Endometrial microvascular endothelial cells (primary cell): ENCODE results near the gene NR3C2. TPM values are rescaled to one million over a fixed set of nuclear protein-coding genes. Genes with fewer than 3 reads are reported as not detected.

ENCODE experiments used
- in situ Hi-C: cut with HindIII; loops from 2 replicates; pipeline ENCODE4 v1.10.0; 2017; ENCODE audit warnings: low sequenced_read_pairs, low pct_unique_long_range_greater_than_20kb; ENCODE audit errors: inconsistent ontology term
- total RNA-seq: library from RNA; depleted of rRNA; stranded (reverse); fragments of >200 nt; gene quantifications from one replicate; pipeline ENCODE4 v1.2.3, GENCODE V29; 2015; ENCODE audit errors: inconsistent ontology term

NR3C2 gene
- total RNA-seq, 1 donor from 2014 or later, result 21.8 TPM

DNA sequence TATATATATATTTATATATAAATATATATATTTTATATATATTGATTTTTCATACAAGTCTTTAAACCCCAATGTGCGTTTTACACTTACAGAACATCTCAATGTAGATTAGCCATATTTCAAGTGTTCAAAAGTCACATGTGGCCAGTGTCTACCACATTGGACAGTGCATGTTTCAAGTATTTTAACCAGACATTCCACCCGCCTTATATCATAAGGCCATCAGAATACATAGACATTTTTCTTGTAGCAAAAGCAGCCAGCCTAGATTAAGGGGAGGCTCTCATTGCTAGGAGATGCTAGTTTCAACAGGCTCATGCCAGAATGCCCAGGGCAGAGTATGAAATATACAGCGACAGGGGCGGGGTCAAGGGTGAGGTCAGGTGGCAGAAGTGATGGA lies 202.0 kb downstream of the NR3C2 start:
- in situ Hi-C loops, result no loop called here

GRCh38 chr4:148239494-148239985 lies 202.7 kb downstream of the NR3C2 start:
- in situ Hi-C loops, result no loop called here

DNA sequence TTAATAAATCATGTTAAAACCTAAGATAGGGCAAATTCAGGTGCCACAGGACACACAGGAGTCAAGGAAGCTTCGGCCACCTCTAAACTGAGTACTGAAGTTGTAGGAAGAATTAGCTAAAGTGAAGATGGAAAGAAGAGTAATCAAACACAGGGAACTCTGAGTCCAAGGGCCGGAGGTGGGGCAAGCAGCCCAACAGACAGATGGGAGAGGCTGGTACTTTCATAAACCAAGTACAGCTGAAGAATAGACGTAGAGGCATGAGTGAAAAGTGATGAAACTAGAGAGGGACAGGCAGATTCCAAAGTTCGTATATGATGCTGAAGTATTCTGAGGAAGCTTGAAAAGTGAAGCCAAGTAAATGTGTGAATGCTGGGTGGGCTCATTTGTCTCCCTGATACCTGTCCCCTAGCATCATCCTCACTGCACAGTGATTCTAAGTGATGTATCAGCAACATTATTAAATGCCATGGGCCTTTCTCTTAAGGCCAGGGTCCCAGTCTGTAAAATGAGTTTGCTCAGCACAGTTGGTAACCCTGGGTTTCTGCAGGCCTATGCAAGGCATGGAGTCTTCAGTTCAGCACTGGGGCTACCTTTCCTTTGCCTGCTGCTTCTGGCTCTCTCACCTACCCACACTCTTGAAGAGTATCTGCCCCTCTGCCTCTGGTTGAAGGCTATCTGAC lies 203.3 kb downstream of the NR3C2 start:
- in situ Hi-C loops, result no loop called here

GRCh38 chr4:148238086-148238485 lies 204.1 kb downstream of the NR3C2 start:
- in situ Hi-C loops, result no loop called here

GRCh38 chr4:148235809-148236208 lies 206.4 kb downstream of the NR3C2 start:
- in situ Hi-C loops, result no loop called here

- in situ Hi-C loops, result no loop called here
These were observed 212.4 kb downstream of the NR3C2 start for GRCh38 chr4:148229798-148230197.

- in situ Hi-C loops, result no loop called here
These were observed 213.2 kb downstream of the NR3C2 start for GRCh38 chr4:148229028-148229427.

GRCh38 chr4:148227147-148227546 lies 215.1 kb downstream of the NR3C2 start:
- in situ Hi-C loops, result no loop called here

GRCh38 chr4:148226341-148226740 lies 215.9 kb downstream of the NR3C2 start:
- in situ Hi-C loops, result no loop called here

DNA sequence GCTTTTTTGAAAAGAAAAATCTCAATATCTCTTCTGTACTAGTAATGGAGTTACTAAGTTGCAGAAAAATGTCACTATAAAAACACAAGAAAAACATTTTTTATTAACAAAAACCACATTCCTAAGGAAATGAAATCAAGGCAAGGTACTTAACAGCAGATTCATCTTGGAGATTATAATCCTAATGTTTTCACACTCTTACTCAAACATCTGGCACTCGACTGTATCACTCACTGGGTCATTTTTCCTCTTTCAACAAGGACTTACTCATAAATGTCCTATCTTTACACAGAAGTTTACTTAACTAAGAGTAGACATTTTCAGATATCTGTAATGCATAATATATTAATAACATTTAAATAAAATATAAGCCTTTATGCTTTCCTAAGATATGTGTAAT lies 216.6 kb downstream of the NR3C2 start:
- in situ Hi-C loops, result no loop called here

GRCh38 chr4:148224476-148224875 lies 217.7 kb downstream of the NR3C2 start:
- in situ Hi-C loops, result no loop called here

DNA sequence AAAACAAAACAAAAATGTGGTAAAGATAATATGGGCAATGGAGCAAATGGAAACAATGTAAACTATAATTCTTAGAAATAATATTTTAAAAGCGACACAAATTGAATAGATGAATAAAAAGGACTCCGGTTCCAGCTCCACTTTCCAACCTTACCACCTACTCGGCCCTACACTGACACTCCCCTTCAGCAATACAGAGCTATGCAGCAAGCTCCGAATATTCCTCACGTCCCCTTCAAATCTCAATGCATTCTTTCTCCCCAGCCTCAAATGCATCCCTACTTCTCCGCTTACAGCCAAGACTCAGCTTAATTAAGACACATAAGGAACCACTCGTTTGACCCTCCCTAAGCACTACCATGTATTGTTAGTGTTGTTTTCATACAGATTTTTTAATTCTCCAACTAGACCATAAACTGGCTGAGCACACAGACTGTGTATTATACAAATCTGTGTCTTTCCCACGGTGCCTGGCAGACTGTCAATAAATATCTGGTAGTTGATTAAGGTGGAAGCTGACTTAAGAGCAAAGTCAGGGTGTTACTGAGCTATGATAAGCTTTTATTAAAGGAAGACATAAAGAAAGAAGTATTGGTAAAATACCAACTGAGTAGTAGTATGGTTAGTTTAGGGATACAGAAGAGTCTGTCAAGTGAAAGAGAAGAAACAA lies 219.1 kb downstream of the NR3C2 start:
- in situ Hi-C loops, result no loop called here

DNA sequence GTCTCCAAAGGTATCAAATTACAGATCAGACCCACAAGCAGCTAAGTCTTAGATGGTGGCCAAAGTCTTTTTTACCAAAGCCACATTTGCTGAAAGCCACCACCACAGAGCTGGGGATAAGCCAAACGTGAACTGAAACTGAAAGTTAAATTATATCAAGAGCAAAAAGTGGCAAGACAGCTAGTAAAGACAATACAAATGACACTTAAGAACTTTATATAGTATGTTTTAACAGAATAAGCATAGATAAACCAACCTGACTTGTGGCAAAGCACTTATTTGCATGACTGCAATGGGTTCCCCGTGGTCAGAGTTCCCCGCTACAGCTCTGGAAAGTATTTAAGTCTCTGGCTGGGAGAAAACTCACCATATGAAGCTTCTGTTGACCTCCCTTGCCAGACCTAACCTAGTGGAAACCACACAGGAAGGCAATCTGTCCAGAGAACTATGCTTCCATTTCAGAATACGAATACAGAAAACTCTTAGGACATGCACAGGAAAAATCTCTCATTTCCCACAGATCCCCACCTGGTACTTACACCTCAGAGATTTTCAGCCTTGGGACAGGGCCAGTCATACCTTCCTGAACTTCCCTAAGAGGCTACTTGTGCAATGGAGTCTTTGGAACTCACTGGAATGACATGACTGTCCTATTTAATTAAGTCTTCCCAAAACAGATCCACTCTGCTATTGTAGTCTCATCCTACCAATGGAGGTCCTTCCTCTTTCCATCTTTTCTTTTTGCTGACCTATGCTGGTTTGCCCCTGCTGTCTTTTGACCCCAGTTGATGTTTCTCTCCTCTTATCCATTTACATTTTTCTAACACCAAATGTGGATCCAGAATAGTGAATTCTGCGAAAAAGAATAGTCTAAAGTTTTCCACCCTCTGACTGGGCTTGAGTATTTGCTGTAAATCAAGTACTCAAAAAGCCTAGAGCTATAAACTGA lies 225.1 kb downstream of the NR3C2 start:
- in situ Hi-C loops, result no loop called here

GRCh38 chr4:148216321-148216720 lies 225.9 kb downstream of the NR3C2 start:
- in situ Hi-C loops, result no loop called here

DNA sequence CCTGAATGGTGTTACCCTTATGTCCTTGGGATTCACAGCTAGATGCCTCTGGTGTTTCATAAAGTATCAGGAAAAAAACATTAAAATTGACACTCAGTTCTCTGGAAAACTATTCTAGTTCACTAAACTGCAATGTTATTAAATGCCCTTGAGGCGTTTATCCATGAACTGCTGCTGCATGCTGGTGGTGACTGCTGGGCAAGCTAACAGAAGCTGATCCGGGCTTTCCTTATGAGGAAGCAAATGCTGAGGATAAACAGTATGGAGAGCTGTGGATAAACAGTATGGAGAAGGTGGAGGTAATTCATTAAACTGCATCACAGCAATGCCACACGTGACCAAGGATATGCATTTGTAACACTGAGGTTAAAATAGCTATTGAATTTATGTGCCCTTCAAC lies 227.0 kb downstream of the NR3C2 start:
- in situ Hi-C loops, result no loop called here

DNA sequence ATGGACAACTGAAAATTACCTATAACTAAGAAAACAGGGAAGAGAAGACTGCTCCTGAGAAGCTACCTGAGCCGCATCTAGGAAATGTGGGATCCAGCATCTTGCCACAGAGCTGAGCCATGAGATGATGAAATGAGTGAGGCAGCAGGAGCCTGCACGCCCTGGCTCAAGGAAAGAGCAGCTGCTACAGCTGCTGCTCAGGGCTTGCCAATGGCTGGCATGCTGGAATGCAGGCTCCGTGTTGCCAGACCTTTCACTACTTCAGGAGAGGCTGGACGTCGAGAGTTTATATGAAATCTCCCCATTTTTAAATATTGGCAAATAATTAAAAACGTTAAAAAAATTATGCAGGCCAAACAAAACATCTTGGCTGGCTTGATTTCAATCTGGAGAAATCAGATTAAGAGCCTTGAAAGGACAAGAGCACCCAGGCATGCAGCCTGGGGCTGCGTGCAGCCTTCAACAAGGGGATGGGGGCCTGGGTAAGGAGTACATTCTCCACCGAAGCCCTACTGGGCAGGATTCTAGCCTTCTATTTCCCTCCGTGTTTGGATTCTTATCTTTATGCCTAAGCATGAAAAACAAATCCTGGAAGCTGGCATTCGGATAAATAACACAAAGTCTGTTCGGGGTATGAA lies 227.6 kb downstream of the NR3C2 start:
- in situ Hi-C loops, result no loop called here

GRCh38 chr4:148211533-148211932 lies 230.7 kb downstream of the NR3C2 start:
- in situ Hi-C loops, result no loop called here

- in situ Hi-C loops, result no loop called here
These were observed 231.6 kb downstream of the NR3C2 start for GRCh38 chr4:148210661-148211060.

GRCh38 chr4:148207068-148207467 lies 235.1 kb downstream of the NR3C2 start:
- in situ Hi-C loops, result no loop called here
